ENCODE data around the gene CDC40.

The CDC40 gene

GRCh38 chr6:110180228-110181008, at the start of gene CDC40:
Gene CDC40 (plus strand): TSS chr6:110180427. CDS start chr6:110180445, 18 bp downstream.
- peak in 1 of 3 experiments; percentile 84 for DNase-seq

GRCh38 chr6:110137924-110138887, 42.0 kb upstream of the CDC40 start:
- DNase-seq = peak in 1 of 3 experiments; percentile 13

- DNase-seq = no peak
Measured at GRCh38 chr6:110139052-110139451, 41.2 kb upstream of the CDC40 start.

- no peak for DNase-seq
Measured at GRCh38 chr6:110140650-110141049, 39.6 kb upstream of the CDC40 start.

GRCh38 chr6:110147870-110148269, 32.4 kb upstream of the CDC40 start:
- DNase-seq = no peak

- DNase-seq = no peak
Measured at GRCh38 chr6:110158479-110158878, 21.7 kb upstream of the CDC40 start.

GRCh38 chr6:110170081-110170480, 10.1 kb upstream of the CDC40 start:
- DNase-seq = no peak

GRCh38 chr6:110173506-110174132, 6.6 kb upstream of the CDC40 start:
- no peak for DNase-seq

GRCh38 chr6:110178626-110179405, 1.4 kb upstream of the CDC40 start:
- peak; percentile 72 to 92 (median 84) for DNase-seq

- peak; percentile 97 to 99 (median 99) for DNase-seq
Measured at GRCh38 chr6:110179406-110180227, 610 bp upstream of the CDC40 start, which contains the start of gene WASF1. Gene WASF1 (minus strand): TSS chr6:110179670. CDS start chr6:110127601, 52,069 bp downstream.

GRCh38 chr6:110181131-110182030, 1.2 kb downstream of the CDC40 start:
- DNase-seq = no peak

GRCh38 chr6:110183292-110183885, 3.2 kb downstream of the CDC40 start:
- DNase-seq = no peak

- no peak for DNase-seq
Measured at GRCh38 chr6:110185879-110186278, 5.7 kb downstream of the CDC40 start.

GRCh38 chr6:110188791-110189190, 8.6 kb downstream of the CDC40 start:
- no peak for DNase-seq

GRCh38 chr6:110190726-110191125, 10.5 kb downstream of the CDC40 start:
- no peak for DNase-seq

- no peak for DNase-seq
Measured at GRCh38 chr6:110191477-110191876, 11.2 kb downstream of the CDC40 start.

GRCh38 chr6:110195639-110196038, 15.4 kb downstream of the CDC40 start:
- no peak for DNase-seq

- no peak for DNase-seq
Measured at GRCh38 chr6:110196874-110197273, 16.6 kb downstream of the CDC40 start.

- DNase-seq = no peak
Measured at GRCh38 chr6:110198561-110198960, 18.3 kb downstream of the CDC40 start.

Data from NCI-H1417 (cell line).